ENCODE results near the gene ZFP57.

Gene ZFP57

DNA sequence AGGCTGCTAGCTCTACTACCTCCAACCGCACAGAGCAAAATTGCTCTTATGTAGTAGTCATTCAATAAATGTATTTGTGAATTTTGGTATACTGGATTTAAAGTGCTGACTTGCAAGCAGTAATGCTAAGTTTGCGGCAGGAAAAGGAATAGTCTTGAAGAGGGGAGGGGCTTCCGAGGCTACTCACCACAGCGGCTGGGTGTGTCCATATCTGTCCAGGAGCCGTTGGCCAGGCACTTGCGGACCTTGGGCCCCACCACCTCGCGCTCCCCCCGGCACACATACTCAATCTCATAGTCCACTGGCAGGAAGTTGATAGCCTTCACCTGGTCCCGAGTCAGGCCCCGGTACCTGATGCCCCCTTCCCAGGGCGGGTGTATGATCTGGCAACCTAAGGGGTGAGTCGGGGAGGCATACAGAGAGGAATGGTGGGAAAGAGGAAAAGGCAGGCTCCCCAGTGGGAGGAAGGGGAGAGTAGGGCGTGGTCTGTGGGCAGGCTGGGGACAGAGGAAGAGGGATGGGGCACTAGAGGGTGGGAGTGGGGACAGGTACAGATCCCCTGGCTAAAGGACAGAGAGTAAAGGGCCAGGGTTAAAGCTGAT is 49.6 kb downstream of the ZFP57 start:
- no peak overlapping the region for H3K4me3 ChIP-seq (ENCODE audit: low read depth, low read length)
- TF ChIP-seq, protein P1, sequence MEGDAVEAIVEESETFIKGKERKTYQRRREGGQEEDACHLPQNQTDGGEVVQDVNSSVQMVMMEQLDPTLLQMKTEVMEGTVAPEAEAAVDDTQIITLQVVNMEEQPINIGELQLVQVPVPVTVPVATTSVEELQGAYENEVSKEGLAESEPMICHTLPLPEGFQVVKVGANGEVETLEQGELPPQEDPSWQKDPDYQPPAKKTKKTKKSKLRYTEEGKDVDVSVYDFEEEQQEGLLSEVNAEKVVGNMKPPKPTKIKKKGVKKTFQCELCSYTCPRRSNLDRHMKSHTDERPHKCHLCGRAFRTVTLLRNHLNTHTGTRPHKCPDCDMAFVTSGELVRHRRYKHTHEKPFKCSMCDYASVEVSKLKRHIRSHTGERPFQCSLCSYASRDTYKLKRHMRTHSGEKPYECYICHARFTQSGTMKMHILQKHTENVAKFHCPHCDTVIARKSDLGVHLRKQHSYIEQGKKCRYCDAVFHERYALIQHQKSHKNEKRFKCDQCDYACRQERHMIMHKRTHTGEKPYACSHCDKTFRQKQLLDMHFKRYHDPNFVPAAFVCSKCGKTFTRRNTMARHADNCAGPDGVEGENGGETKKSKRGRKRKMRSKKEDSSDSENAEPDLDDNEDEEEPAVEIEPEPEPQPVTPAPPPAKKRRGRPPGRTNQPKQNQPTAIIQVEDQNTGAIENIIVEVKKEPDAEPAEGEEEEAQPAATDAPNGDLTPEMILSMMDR (IDR thresholded peaks at IDR 0.05; ENCODE audit: insufficient read depth, low read depth, low read length, missing control alignments), result no peak
- DNase-seq (ENCODE audit: low read depth), result no peak

DNA sequence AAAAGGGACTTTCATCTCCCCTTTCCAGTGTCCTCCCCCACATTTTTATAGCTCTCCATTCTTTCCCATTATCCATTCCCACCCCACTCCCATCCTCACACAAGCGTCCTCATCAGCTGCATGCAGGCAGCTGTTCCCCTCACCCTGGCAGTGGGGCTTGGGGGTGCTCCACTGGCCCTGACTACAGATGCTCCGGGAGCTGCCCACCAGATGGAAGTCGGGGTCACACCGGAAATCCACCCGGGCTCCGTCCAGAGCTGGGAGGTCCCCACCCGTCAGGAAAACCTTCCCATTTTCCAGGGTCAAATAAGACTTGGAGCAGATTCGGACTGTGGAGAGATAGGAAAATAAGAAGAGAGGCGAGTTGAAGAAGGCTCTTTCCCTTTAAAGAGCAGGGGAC is 50.6 kb downstream of the ZFP57 start:
- H3K4me3 ChIP-seq (ENCODE audit: low read depth, low read length), result no peak overlapping the region
- no peak for DNase-seq (ENCODE audit: low read depth)
- TF ChIP-seq, protein P1 (IDR thresholded peaks at IDR 0.05; ENCODE audit: insufficient read depth, low read depth, low read length, missing control alignments), result no peak

DNA sequence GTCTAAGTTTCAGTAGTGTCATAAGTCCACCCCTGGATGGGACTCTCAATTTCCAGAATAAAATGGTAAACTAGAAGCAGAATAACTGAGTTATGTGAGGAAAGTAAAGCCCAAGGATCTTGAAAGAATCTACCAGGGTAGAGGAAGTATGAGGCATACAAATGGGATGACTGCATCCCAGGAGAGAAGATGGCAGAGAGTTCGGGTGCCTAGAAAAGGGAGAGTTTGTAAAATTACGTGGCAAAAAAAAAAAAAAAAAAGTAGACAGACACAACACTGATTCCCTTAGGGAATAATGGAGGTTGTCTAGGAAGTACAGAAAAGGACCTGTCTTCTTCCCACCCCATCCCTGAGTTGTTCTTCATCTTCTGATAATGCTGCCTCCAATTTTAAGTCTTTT is 51.4 kb downstream of the ZFP57 start:
- no peak overlapping the region for H3K4me3 ChIP-seq (ENCODE audit: low read depth, low read length)
- TF ChIP-seq, protein P1 (IDR thresholded peaks at IDR 0.05; ENCODE audit: insufficient read depth, low read depth, low read length, missing control alignments), result no peak
- no peak for DNase-seq (ENCODE audit: low read depth)

GRCh38 chr6:29628419-29629281 is 52.3 kb downstream of the ZFP57 start:
- peak overlapping the region; percentile 35 for H3K4me3 ChIP-seq (ENCODE audit: low read depth, low read length)
- TF ChIP-seq, protein P1 (IDR thresholded peaks at IDR 0.05; ENCODE audit: insufficient read depth, low read depth, low read length, missing control alignments), result peak; percentile 74
- DNase-seq (ENCODE audit: low read depth), result peak; percentile 42

DNA sequence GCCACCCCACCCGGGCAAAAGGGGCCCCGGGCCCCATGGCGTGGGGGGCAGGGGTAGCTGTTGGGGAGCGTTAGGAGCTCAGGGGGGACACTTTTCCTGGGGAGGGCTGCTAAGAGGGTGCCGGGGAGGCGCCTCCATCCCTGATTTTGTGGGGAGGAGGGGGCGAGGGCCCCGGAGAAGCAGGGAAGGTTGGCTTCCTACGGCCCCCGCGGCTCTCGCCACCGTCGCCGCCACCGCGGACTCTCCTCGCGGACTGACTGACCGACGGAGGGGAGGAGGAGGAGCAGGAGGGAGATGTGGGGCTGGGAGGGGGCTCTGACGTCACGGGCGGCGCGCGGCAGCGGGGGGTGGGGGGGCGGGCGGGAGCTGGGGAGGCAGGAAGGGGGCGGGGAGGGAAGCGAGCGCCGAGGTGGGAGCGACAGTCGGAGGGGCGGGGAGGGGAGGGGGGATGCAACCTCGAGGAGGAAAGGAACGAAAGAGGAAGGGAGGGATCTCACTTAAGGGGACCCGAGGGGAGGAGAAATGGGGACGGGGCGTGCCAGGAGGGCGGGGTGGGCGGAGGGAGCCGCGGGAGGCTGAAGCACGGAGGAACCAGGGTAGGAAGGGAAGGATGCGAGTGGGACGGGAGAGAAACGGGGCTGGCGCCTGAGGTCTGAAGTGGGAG is 53.1 kb downstream of the ZFP57 start:
- DNase-seq (ENCODE audit: low read depth), result no peak
- TF ChIP-seq, protein P1 (IDR thresholded peaks at IDR 0.05; ENCODE audit: insufficient read depth, low read depth, low read length, missing control alignments), result no peak
- peak overlapping the region; percentile 35 for H3K4me3 ChIP-seq (ENCODE audit: low read depth, low read length)

GRCh38 chr6:29626948-29627754 is 53.8 kb downstream of the ZFP57 start:
- DNase-seq (ENCODE audit: low read depth), result no peak
- no peak overlapping the region for H3K4me3 ChIP-seq (ENCODE audit: low read depth, low read length)
- TF ChIP-seq, protein P1 (IDR thresholded peaks at IDR 0.05; ENCODE audit: insufficient read depth, low read depth, low read length, missing control alignments), result no peak
